Mesothelial cell of epicardium (in vitro differentiated cells): Measurements from ENCODE around the gene HAGH. TPM values are rescaled to one million over a fixed set of nuclear protein-coding genes. Genes with fewer than 3 reads are reported as not detected.

ENCODE experiments used
- DNase-seq, 2 experiments: peaks; one replicate each; pipeline ENCODE4 v3.0.0; 2021; ENCODE audit warnings: low spot score in 2 of 2; ENCODE audit not compliant: unreplicated experiment in 2 of 2
- H3K27ac Mint-ChIP-seq: 2 replicates; pipeline ENCODE4 v1.8.0; 2021; ENCODE audit warnings: mixed read lengths
- H3K27me3 Mint-ChIP-seq: 2 replicates; pipeline ENCODE4 v1.8.0; 2021; ENCODE audit warnings: low read depth, mixed read lengths
- H3K36me3 Mint-ChIP-seq: 2 replicates; pipeline ENCODE4 v1.8.0; 2021; ENCODE audit warnings: mixed read lengths
- H3K4me1 Mint-ChIP-seq: 2 replicates; pipeline ENCODE4 v1.8.0; 2021; ENCODE audit warnings: mixed read lengths
- H3K4me3 Mint-ChIP-seq: 2 replicates; pipeline ENCODE4 v1.8.0; 2021; ENCODE audit warnings: mild to moderate bottlenecking, moderate library complexity, mixed read lengths
- H3K9me3 Mint-ChIP-seq: 2 replicates; pipeline ENCODE4 v1.8.0; 2021; ENCODE audit warnings: mixed read lengths
- CTCF ChIP-seq: fragments of 200-600 bp; sonication (generic); IDR thresholded peaks from one replicate; pipeline ENCODE4 v1.5.0; 2021; ENCODE audit warnings: antibody characterized with exemption; ENCODE audit not compliant: unreplicated experiment
- total RNA-seq: library from RNA; stranded (reverse); gene quantifications from 3 replicates; pipeline ENCODE4 v1.2.1, GENCODE V29; 2021

The HAGH gene
- total RNA-seq, 1 donor from 2014 or later = 27.8 TPM

GRCh38 chr16:1822801-1823200 lies 3.8 kb downstream of the HAGH start:
- Mint-ChIP-seq H3K27me3 (no peaks in the 10 kb centered on the region), H3K4me1 (peaks cover 10% of the 10 kb centered on the region), H3K4me3 (no peak overlapping the region), H3K27ac (no peak overlapping the region), H3K9me3 (no peaks in the 10 kb centered on the region), H3K36me3 (no peaks in the 10 kb centered on the region)
- no peak for TF ChIP-seq CTCF
- DNase-seq = no peak

GRCh38 chr16:1821861-1822611 lies 4.6 kb downstream of the HAGH start:
- Mint-ChIP-seq H3K36me3 (no peaks in the 10 kb centered on the region), H3K4me1 (peaks cover 4% of the 10 kb centered on the region), H3K9me3 (no peaks in the 10 kb centered on the region), H3K27me3 (no peaks in the 10 kb centered on the region), H3K4me3 (no peak overlapping the region), H3K27ac (no peak overlapping the region)
- no peak for TF ChIP-seq CTCF
- DNase-seq = no peak

GRCh38 chr16:1820946-1821290 lies 5.7 kb downstream of the HAGH start:
- Mint-ChIP-seq H3K27ac (no peak overlapping the region), H3K4me3 (no peak overlapping the region), H3K36me3 (no peaks in the 10 kb centered on the region)

GRCh38 chr16:1820096-1820945 lies 6.3 kb downstream of the HAGH start:
- Mint-ChIP-seq H3K4me3 (no peak overlapping the region), H3K27me3 (no peaks in the 10 kb centered on the region), H3K9me3 (no peaks in the 10 kb centered on the region), H3K36me3 (peaks cover 4% of the 10 kb centered on the region), H3K27ac (no peak overlapping the region), H3K4me1 (no peaks in the 10 kb centered on the region)
- DNase-seq = no peak
- no peak for TF ChIP-seq CTCF

More at GRCh38 chr16:1820946-1821290, 5.7 kb downstream of the HAGH start:
- Mint-ChIP-seq H3K9me3 (no peaks in the 10 kb centered on the region), H3K4me1 (peaks cover 4% of the 10 kb centered on the region), H3K27me3 (no peaks in the 10 kb centered on the region)
- TF ChIP-seq CTCF = no peak
- DNase-seq = no peak

GRCh38 chr16:1819611-1820010 lies 7.0 kb downstream of the HAGH start:
- peaks cover 9% of the 10 kb centered on the region for H3K36me3 Mint-ChIP-seq
- H3K4me1 Mint-ChIP-seq = no peaks in the 10 kb centered on the region
- H3K27me3 Mint-ChIP-seq = no peaks in the 10 kb centered on the region
- no peak overlapping the region for H3K27ac Mint-ChIP-seq
- no peak overlapping the region for H3K4me3 Mint-ChIP-seq
- H3K9me3 Mint-ChIP-seq = no peaks in the 10 kb centered on the region
- no peak for DNase-seq
- no peak for TF ChIP-seq CTCF
